Stomach (tissue), 4 donors: ENCODE measurements around the gene LYRM2.

Experiments
- EP300 ChIP-seq: sonication (generic); formaldehyde crosslinking; IDR thresholded peaks from one replicate; pipeline ENCODE4 v1.6.1; 2017; ENCODE audit warnings: antibody characterized with exemption
- POLR2A ChIP-seq, 4 donors: fragments of 450-650 bp; IDR thresholded peaks; one replicate each; pipeline ENCODE4 v1.6.1; 2016; ENCODE audit warnings: antibody characterized with exemption in 4 of 4, control low read depth in 2 of 4, mild to moderate bottlenecking in 1 of 4, moderate library complexity in 1 of 4
- POLR2AphosphoS5 ChIP-seq, 3 donors: sonication (generic); formaldehyde crosslinking; IDR thresholded peaks; one replicate each; pipeline ENCODE4 v1.6.1; 2016; ENCODE audit warnings: antibody characterized with exemption in 3 of 3
- TF ChIP-seq, protein P1 (sequence below), 7 experiments: fragments of 450-650 bp in 4 of 7; fragments of 200-600 bp in 3 of 7; sonication (generic) in 3 of 7; IDR thresholded peaks; one replicate each; pipeline ENCODE4 v1.5.1; 2016 to 2019; ENCODE audit warnings: antibody characterized with exemption in 7 of 7, control low read depth in 2 of 7, mild to moderate bottlenecking in 1 of 7

DNA sequence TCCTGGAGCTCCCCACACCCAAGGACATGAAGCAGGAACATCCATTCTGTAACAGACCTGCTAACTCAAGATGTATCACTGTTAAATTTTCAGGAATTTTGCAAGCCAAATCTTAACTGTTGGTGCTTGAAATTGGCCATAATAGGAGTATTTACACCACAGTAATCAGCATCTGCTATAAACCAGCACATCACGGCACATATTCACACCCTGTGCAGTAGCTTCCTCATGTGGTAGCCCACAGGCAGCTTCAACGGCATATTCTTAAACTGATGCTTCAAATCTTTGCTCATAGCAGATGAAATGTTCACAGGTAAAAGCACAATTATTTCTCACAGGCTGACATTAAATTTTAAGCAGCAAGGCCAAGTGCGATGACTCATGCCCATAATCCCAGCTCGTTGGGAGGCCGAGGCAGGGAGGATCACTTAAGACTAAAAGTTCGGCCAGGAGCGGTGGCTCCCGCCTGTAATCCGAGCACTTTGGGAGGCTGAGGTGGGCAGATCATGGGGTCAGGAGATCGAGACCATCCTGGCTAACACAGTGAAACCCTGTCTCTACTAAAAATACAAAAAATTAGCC, 43.5 kb upstream of the LYRM2 start:
- TF ChIP-seq, protein P1, sequence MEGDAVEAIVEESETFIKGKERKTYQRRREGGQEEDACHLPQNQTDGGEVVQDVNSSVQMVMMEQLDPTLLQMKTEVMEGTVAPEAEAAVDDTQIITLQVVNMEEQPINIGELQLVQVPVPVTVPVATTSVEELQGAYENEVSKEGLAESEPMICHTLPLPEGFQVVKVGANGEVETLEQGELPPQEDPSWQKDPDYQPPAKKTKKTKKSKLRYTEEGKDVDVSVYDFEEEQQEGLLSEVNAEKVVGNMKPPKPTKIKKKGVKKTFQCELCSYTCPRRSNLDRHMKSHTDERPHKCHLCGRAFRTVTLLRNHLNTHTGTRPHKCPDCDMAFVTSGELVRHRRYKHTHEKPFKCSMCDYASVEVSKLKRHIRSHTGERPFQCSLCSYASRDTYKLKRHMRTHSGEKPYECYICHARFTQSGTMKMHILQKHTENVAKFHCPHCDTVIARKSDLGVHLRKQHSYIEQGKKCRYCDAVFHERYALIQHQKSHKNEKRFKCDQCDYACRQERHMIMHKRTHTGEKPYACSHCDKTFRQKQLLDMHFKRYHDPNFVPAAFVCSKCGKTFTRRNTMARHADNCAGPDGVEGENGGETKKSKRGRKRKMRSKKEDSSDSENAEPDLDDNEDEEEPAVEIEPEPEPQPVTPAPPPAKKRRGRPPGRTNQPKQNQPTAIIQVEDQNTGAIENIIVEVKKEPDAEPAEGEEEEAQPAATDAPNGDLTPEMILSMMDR (IDR thresholded peaks at IDR 0.05) = no peak
- TF ChIP-seq POLR2AphosphoS5 (IDR thresholded peaks at IDR 0.05) = no peak
- TF ChIP-seq POLR2A (IDR thresholded peaks at IDR 0.05) = no peak
- no peak for TF ChIP-seq EP300
